GM12873 (cell line): ENCODE data around the gene BASP1.

Experiments
- TF ChIP-seq, protein P1 (sequence below): IDR thresholded peaks from 2 replicates; pipeline ENCODE4 v1.5.1; 2012; ENCODE audit warnings: low read depth, mild to moderate bottlenecking, moderate library complexity, low read length, control low read depth; ENCODE audit not compliant: insufficient read depth; ENCODE audit errors: missing control alignments

Gene BASP1

DNA sequence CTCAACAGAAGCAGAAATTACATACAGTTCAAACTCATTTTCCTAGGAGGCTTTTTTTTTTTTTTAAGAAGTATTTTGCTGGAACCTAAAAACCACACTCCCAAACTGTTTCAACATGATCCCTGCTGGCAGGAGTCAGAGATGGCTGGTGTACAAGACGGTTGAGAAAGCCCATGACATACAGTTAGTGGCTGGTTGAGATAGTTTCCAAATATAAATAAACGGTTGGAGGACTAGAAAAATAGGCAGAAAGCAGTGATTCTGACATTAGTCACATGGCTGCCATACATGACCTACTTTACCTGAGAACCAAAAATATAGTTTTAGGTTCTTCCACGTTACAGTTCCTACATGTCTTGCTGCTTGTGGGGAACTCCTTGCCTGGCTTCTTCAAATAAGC, 31.7 kb upstream of the BASP1 start:
- TF ChIP-seq, protein P1, sequence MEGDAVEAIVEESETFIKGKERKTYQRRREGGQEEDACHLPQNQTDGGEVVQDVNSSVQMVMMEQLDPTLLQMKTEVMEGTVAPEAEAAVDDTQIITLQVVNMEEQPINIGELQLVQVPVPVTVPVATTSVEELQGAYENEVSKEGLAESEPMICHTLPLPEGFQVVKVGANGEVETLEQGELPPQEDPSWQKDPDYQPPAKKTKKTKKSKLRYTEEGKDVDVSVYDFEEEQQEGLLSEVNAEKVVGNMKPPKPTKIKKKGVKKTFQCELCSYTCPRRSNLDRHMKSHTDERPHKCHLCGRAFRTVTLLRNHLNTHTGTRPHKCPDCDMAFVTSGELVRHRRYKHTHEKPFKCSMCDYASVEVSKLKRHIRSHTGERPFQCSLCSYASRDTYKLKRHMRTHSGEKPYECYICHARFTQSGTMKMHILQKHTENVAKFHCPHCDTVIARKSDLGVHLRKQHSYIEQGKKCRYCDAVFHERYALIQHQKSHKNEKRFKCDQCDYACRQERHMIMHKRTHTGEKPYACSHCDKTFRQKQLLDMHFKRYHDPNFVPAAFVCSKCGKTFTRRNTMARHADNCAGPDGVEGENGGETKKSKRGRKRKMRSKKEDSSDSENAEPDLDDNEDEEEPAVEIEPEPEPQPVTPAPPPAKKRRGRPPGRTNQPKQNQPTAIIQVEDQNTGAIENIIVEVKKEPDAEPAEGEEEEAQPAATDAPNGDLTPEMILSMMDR: no peak

DNA sequence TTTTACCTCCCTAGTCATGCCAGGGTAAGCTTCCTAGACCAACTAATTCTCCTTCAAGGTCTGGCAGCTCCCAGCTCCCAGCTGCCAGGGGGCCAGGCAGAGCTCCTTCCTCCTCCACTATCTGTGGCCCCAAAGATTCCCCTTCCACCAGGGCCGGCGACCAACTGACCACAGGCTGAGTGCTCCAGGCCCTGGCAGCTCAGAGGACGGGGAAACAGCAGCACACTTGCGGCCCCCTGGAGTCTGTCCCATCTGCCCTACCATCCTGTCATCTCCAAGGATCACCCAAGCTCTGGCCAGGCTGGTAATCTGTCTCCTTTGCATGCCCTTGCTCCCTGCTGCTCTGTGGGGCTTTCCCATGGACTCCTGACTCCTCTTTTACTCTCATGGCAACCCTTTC, 31.2 kb upstream of the BASP1 start:
- TF ChIP-seq, protein P1: no peak

DNA sequence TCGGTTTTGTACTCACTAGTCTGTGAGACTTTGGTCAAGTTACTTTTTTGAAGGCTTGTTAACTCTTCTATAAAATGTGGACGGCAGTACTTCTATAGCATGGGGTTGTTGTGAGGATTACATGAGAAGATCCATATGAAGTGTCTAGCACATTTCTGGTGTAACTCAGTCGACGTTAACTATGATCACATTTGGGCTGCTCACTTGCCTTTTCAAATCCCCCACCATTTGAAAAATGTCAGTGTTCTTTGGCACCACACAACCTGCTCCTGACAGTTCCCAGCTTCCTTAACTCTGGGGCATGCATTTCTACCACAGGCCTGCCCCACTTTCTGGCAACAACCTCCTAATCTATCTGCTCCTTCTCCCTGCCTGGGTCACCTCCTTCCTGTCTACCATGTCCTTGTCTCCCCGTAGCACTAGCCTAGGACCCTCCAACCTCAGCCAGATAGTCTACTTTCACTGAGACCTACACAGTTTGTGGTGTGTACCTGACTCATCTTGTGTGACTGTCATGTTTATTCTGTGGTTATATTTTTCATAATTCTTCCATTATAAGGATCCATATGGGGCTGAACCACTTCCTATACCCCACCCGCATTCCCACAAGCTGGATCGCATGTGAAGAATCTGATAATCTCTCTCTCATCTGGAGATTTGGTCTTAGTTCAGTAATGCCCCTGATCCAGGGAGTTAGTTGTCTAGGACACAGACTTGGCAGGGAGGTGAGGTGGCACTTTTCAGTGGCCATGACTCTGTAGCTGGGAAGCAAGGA, 30.2 kb upstream of the BASP1 start:
- TF ChIP-seq, protein P1: no peak

DNA sequence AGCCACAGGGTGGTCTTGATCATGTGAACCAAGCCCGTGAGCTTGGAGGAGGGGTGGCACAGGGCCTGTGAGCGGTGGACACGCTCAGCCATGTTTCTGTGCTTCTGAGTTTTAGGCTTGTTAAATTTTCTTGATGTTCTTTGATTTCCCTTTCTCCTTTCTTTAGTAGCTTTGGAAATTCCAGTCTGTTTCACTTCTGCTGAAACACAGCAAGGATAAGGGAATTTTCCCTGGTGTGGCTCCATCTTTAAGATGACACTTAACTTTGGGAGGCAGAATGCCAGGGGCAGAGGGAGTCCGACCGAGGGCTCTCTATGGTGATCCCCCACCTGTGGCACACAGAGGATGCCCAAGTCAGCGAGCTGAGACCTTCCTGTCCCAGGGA, 29.7 kb upstream of the BASP1 start:
- TF ChIP-seq, protein P1: no peak

DNA sequence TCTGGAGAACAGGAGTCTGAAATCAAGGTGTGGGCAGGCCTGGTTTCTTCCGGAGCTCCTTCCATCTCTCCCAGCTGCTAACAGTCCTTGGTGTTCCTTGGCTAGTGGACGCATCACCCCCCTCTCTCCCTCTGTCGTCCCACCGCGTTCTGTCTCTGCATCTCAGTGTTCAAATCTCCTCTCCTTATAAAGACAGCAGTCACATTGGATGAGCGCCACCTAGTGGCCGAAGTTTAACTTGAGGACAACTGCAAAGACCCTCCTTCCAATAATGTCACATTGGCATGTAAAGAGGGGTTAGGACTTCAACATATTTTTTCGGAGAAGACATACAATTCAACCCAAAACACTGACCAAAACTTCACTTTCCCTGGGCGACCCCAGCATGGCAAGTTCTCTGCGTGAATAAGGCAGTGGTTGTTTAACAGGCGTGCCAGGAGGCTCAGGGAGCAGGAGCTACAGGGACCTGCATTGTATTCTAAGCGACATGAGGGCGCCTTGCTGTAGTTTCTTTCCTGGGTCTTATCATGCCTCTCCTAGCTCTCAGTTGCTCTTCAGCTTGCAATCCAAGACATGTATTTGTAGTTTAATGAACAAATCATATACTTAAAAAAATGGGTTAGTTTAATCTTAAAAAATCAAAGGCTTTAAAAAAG, 27.9 kb upstream of the BASP1 start:
- TF ChIP-seq, protein P1: peak; percentile 81

DNA sequence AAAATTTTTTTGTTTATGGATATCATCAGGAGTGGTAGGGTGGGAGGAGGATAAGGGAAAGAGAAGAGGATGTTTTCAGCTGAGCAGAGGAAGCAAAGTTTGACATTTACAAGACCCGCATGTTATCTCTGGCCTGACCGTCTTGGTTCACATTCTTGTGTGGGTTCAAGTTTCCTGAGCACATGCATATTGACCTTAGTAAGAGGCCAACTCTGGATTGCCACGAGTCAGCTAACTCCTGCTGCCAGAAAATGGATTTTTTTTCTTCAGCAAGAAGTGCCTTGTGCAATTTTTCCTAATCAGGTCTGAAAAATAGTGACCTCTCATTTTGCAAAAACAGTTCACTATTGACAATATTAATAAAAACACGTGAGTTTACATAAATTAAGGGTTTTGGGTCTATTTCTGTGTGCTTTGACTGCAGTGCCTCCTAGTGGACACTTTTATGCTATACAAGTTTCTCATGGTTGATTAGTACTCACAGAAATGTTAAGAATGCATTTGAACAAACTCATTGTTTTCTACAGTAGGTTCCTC, 27.1 kb upstream of the BASP1 start:
- TF ChIP-seq, protein P1: peak; percentile 74

DNA sequence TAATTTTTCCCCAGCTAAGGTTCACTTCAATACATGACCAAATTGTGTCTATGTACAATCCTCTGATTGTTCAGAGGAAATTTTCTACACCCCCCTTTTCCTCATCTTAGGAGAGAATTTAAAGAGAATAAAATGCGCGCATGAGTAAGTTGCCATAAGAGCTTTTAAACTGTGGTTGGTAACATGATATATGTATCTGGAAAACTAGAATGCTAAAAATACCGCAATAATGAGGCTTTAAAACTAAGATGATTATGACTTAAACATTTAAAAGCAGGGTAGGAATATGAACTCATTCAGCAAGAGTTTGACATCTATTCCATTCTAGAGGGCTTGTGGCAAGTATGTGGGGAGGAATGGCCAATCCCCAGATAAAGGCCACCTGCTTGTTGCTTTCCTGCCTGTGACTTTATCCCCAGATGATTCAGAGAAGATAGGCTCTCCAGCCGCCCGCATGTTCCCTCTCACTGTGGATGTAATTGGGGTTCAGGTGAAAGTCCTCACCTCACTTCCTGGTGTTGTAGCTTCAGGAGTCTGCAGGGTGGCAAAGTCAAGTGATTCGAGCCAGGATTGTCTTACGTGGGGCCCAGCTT, 26.5 kb upstream of the BASP1 start:
- TF ChIP-seq, protein P1: no peak
